K562 (cell line): ENCODE data around the gene PEX10. TPM values are rescaled to one million over a fixed set of nuclear protein-coding genes. Genes with fewer than 3 reads are reported as not detected.

Experiments
- ATAC-seq: fragments of 200-7000 bp; cut with Tn5 transposase; 3 replicates; pipeline ENCODE4 v1.9.1; 2020; ENCODE audit warnings: moderate library complexity
- BruUV-seq: library from RNA; stranded (reverse); fragments of 400-500 nt; replicated peaks from 2 replicates; lab custom pipeline; 2021; lab: Mats Ljungman, UMichigan
- CTCF ChIA-PET: fragments of 300-600 bp; formaldehyde crosslinking; extraction: SDS; loops from one replicate; lab custom pipeline; 2021; ENCODE audit warnings: low intra/inter-chr PET ratio; lab: Yijun Ruan, JAX
- POLR2A ChIA-PET: fragments of 300-600, 350-650 bp; sonication (Branson Sonifier 250); formaldehyde crosslinking; extraction: SDS; loops from one replicate; lab custom pipeline; 2021; ENCODE audit warnings: antibody characterized with exemption, inconsistent platforms; lab: Yijun Ruan, JAX
- DNase-seq, 4 experiments: peaks; one replicate each; pipeline versions ENCODE4 v3.0.0 to v3.0.0-alpha.2; 2011 to 2018; ENCODE audit warnings: low spot score in 3 of 4, mixed read lengths in 3 of 4; ENCODE audit errors: extremely low read depth in 1 of 4
- FAIRE-seq: peaks from 2 replicates; lab custom pipeline; 2011; peaks lifted over from hg19 to GRCh38; lab: Jason Lieb, UNC
- H2AFZ ChIP-seq: 2 replicates; pipeline ENCODE4 v1.6.0; 2011; ENCODE audit warnings: low read depth, low read length, control low read depth, inconsistent platforms
- H3K27ac ChIP-seq: fragments of 200-600 bp; 3 replicates; pipeline ENCODE4 v1.8.0; 2011; ENCODE audit warnings: low read depth, mild to moderate bottlenecking, control low read depth, inconsistent platforms, low read length, moderate library complexity, mixed read lengths; ENCODE audit errors: extremely low read depth
- H3K27me3 ChIP-seq, 2 experiments: fragments of 300-600 bp in 1 of 2; 2 replicates in 1 of 2; 3 replicates in 1 of 2; pipeline versions ENCODE4 v1.6.0 to v1.8.0; 2011; ENCODE audit warnings: inconsistent platforms in 2 of 2, low read length in 2 of 2, mild to moderate bottlenecking in 1 of 2, mixed read lengths in 1 of 2, moderate library complexity in 1 of 2; ENCODE audit not compliant: control insufficient read depth in 2 of 2, insufficient read depth in 2 of 2
- H3K36me3 ChIP-seq: fragments of 300-600 bp; 3 replicates; pipeline ENCODE4 v1.8.0; 2011; ENCODE audit warnings: mild to moderate bottlenecking, low read length, inconsistent platforms; ENCODE audit not compliant: control insufficient read depth, insufficient read depth
- H3K4me1 ChIP-seq, 2 experiments: fragments of 200-600 bp in 1 of 2; replicated peaks in 1 of 2; 2 replicates in 1 of 2; 3 replicates in 1 of 2; pipeline versions ENCODE4 v1.5.1 to v1.8.0; 2011; ENCODE audit warnings: inconsistent platforms in 2 of 2, low read length in 2 of 2, mild to moderate bottlenecking in 1 of 2, mixed read lengths in 1 of 2, moderate library complexity in 1 of 2; ENCODE audit not compliant: control insufficient read depth in 2 of 2, insufficient read depth in 2 of 2
- H3K4me2 ChIP-seq: 2 replicates; pipeline ENCODE4 v1.6.1; 2011; ENCODE audit warnings: low read length, control low read depth, inconsistent platforms, mixed read lengths; ENCODE audit not compliant: insufficient read depth
- H3K4me3 ChIP-seq: fragments of 200-600 bp; sonication (generic), shearing (Covaris generic); 2 replicates; pipeline ENCODE4 v1.5.1; 2016; ENCODE audit warnings: control low read depth, inconsistent platforms
- H3K79me2 ChIP-seq: fragments of 200-600 bp; 3 replicates; pipeline ENCODE4 v1.8.0; 2011; ENCODE audit warnings: low read length, inconsistent platforms; ENCODE audit not compliant: control insufficient read depth, insufficient read depth
- H3K9ac ChIP-seq, 2 experiments: 2 replicates each; pipeline versions ENCODE4 v1.6.0 to v1.6.1; 2011; ENCODE audit warnings: low read depth in 2 of 2, low read length in 2 of 2, control low read depth in 1 of 2, inconsistent platforms in 1 of 2, mild to moderate bottlenecking in 1 of 2, mixed read lengths in 1 of 2; ENCODE audit not compliant: insufficient read depth in 1 of 2
- H3K9me1 ChIP-seq: one replicate; pipeline ENCODE4 v1.6.0; 2011; ENCODE audit warnings: inconsistent platforms, mild to moderate bottlenecking, low read length, moderate library complexity; ENCODE audit not compliant: control insufficient read depth, insufficient read depth
- H3K9me3 ChIP-seq: replicated peaks from 2 replicates; pipeline ENCODE4 v1.5.1; 2011; ENCODE audit warnings: low read depth, low read length, inconsistent platforms; ENCODE audit not compliant: control insufficient read depth, insufficient read depth
- H4K20me1 ChIP-seq: replicated peaks from 2 replicates; pipeline ENCODE4 v1.6.1; 2011; ENCODE audit warnings: low read length, inconsistent platforms, mixed read lengths; ENCODE audit not compliant: control insufficient read depth, insufficient read depth
- BRCA1 ChIP-seq, 2 experiments: fragments of 450-650 bp in 1 of 2; sonication (generic) in 1 of 2; formaldehyde crosslinking in 1 of 2; IDR thresholded peaks; 2 replicates each; pipeline versions ENCODE4 v1.5.0 to v1.6.1; 2017 to 2020; ENCODE audit warnings: mild to moderate bottlenecking in 1 of 2, missing genetic modification reagents in 1 of 2
- CEBPZ ChIP-seq: fragments of 150-350 bp; IDR thresholded peaks from 2 replicates; pipeline ENCODE4 v1.6.1; 2014; ENCODE audit warnings: low read depth, mild to moderate bottlenecking, low read length, borderline replicate concordance
- GMEB1 ChIP-seq: fragments of 250-450 bp; sonication (Bioruptor Pico); IDR thresholded peaks from 2 replicates; pipeline ENCODE4 v1.4.0; 2020; ENCODE audit warnings: mild to moderate bottlenecking
- KDM4B ChIP-seq, 2 experiments: fragments of 450-650 bp in 1 of 2; sonication (generic) in 1 of 2; IDR thresholded peaks; 2 replicates each; pipeline ENCODE4 v1.6.1; 2016 to 2017; ENCODE audit warnings: borderline replicate concordance in 2 of 2, antibody characterized with exemption in 1 of 2, low read depth in 1 of 2, mild to moderate bottlenecking in 1 of 2
- MAFF ChIP-seq: IDR thresholded peaks from 2 replicates; pipeline ENCODE4 v1.6.1; 2012; ENCODE audit warnings: low read length, improper control_type of control experiment
- MBD1 ChIP-seq: fragments of 250-450 bp; sonication (Bioruptor Pico); IDR thresholded peaks from 2 replicates; pipeline ENCODE4 v1.8.0; 2022; ENCODE audit warnings: inconsistent platforms
- SREBF2 ChIP-seq: sonication (generic); formaldehyde crosslinking; IDR thresholded peaks from 2 replicates; pipeline ENCODE4 v1.4.0; 2020; ENCODE audit warnings: mild to moderate bottlenecking, missing genetic modification reagents
- ZBTB12 ChIP-seq: fragments of 250-450 bp; sonication (Bioruptor Pico); IDR thresholded peaks from 2 replicates; pipeline ENCODE4 v1.4.0; 2020
- ZBTB2 ChIP-seq: fragments of 450-650 bp; IDR thresholded peaks from 2 replicates; pipeline ENCODE4 v1.6.1; 2016; ENCODE audit warnings: antibody characterized with exemption
- ZNF79 ChIP-seq: fragments of 250-450 bp; sonication (Bioruptor Pico); IDR thresholded peaks from 2 replicates; pipeline ENCODE4 v1.4.0; 2020; ENCODE audit warnings: low read depth, mild to moderate bottlenecking, moderate library complexity
- WGBS: fragments of 100-300 bp; shearing (Covaris generic); methylation state at CpG from one replicate; pipeline ENCODE4 v1.1.6; 2016; ENCODE audit warnings: low coverage, mixed read lengths; ENCODE audit not compliant: insufficient coverage; ENCODE audit errors: missing lambda C conversion rate; 5-methylcytosine and 5-hydroxymethylcytosine counted together
- in situ Hi-C: fragments of 300-500 bp; cut with MboI; formaldehyde crosslinking; loops from 4 replicates; pipeline ENCODE4 v1.15.0; 2018; ENCODE audit warnings: inconsistent platforms, mixed read lengths
- intact Hi-C: fragments of 100-400 bp; cut with micrococcal nuclease; formaldehyde crosslinking; loops from 2 replicates; pipeline ENCODE4 v1.14.2; 2022
- polyA plus RNA-seq, 8 experiments: library from polyadenylated mRNA; depleted of rRNA in 4 of 8; stranded (reverse) in 5 of 8; unstranded in 3 of 8; fragments of >200 nt; fragmentation: Nextera tagmentation in 2 of 8; fragmentation: Illumina TruSeq in 1 of 8; extraction: Ambion mirVana in 2 of 8; extraction: Trizol in 1 of 8; gene quantifications; 2 replicates each; pipeline versions ENCODE4 v1.2.1 to v1.2.3, GENCODE V29; 2011 to 2014; ENCODE audit warnings: inconsistent platforms in 1 of 8, missing spikeins in 1 of 8
- total RNA-seq, 7 experiments: library from RNA; depleted of rRNA in 6 of 7; stranded (reverse); fragments of >200 nt in 6 of 7; fragmentation: Illumina TruSeq in 2 of 7; extraction: Trizol in 2 of 7; gene quantifications; 2 replicates each; pipeline versions ENCODE4 v1.2.1 to v1.2.3, GENCODE V29; 2011 to 2021; ENCODE audit warnings: low replicate concordance in 1 of 7

The PEX10 gene
- total and polyA plus RNA-seq, 9 of the 15 experiments (the other 6 are each of a cell fraction or from before 2014, with no cell fraction given) = 0.03 to 26.2 (median 8.7) TPM

- ChIA-PET POLR2A (interaction anchor here (0.6 kb wide), 1 partner anchor 9 kb away, joined by 5 read pairs; no protein-coding TSS in a partner anchor), CTCF (no interaction called here)
- intact Hi-C loops = no loop called here
- in situ Hi-C loops = no loop called here
- Histone ChIP-seq H2AFZ (no peak overlapping the region), H3K4me3 (no peak overlapping the region), H3K27me3 (peaks cover 25 to 73% of the 10 kb centered on the region in 2 experiments; a peak in 4 of 5 replicates), H3K4me1 (peaks cover 0 to 29% of the 10 kb centered on the region in 2 experiments; a peak in 2 of 5 replicates), H3K9me1 (no peaks in the 10 kb centered on the region), H3K9ac (no peak overlapping the region; a peak in 1 of 4 replicates), H3K9me3 (0 out of 2 replicates have a peak, but pooled peaks cover 5% of the 10 kb centered on the region), H3K4me2 (no peak overlapping the region), H3K27ac (no peak overlapping the region), H3K79me2 (no peaks in the 10 kb centered on the region)
- no peak for ATAC-seq
- DNase-seq = no peak
- no peak for FAIRE-seq
- BruUV-seq = no TSS peak
- TF ChIP-seq KDM4B (IDR thresholded peaks at IDR 0.05; ENCODE audit: borderline replicate concordance in 2 of 2, low read depth in 1 of 2) (no peak), ZBTB12 (CRISPR knock-in tag) (no peak), SREBF2 (CRISPR knock-in tag) (no peak), MBD1 (CRISPR knock-in tag) (no peak), ZNF79 (CRISPR knock-in tag) (no peak), GMEB1 (CRISPR knock-in tag) (no peak), CEBPZ (no peak), BRCA1 (IDR thresholded peaks at IDR 0.05) (no peak), BRCA1 (CRISPR knock-in tag; IDR thresholded peaks at IDR 0.05) (no peak), MAFF (no peak), ZBTB2 (no peak)
- TF ChIP-seq, all 486 proteins: peak for 0
- Histone ChIP-seq H3K36me3 (no peaks in the 10 kb centered on the region), H4K20me1 (no peaks in the 10 kb centered on the region)
- 2% methylated on average over 26 of the region's 28 CpGs for WGBS
Measured at GRCh38 chr1:2428490-2428889, 16.1 kb upstream of the PEX10 start.
